Measurements from ENCODE around the gene VEGFB.

VEGFB gene, protein sequence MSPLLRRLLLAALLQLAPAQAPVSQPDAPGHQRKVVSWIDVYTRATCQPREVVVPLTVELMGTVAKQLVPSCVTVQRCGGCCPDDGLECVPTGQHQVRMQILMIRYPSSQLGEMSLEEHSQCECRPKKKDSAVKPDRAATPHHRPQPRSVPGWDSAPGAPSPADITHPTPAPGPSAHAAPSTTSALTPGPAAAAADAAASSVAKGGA

DNA sequence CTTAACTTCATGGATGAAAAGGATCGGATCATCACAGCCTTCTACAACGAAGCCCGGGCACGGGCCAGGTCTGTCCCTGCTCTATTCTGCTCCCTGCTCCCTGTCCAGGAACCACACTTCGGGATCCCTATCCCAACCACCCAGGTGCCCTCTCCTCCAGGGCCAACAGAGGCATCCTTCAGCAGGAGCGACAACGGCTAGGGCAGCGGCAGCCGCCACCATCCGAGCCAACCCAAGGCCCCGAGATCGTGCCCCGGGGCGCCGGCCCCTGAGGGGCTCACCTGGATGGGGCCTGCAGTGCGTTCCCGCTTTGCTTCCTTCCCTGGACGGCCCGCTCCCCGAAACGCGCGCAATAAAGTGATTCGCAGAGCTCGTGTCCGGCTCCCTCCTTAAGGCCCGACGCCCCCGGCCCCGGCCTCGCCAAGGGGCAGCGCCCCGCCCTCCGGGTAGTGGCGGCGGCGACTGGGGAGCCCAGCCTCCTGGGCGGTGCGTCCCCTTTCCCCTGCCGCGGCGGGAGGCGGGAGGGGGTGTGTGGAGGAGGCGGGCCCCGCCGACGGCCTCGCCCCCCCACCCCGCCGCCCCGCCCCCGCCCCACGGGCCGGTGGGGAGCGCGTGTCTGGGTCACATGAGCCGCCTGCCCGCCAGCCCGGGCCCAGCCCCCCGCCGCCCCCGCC lies at the start of gene VEGFB:
Gene VEGFB (plus strand): TSS at position 672 of the 674 bp plus-strand sequence. CDS start 250 bp downstream, outside the sequence.
- DNase-seq = peak; percentile 81

DNA sequence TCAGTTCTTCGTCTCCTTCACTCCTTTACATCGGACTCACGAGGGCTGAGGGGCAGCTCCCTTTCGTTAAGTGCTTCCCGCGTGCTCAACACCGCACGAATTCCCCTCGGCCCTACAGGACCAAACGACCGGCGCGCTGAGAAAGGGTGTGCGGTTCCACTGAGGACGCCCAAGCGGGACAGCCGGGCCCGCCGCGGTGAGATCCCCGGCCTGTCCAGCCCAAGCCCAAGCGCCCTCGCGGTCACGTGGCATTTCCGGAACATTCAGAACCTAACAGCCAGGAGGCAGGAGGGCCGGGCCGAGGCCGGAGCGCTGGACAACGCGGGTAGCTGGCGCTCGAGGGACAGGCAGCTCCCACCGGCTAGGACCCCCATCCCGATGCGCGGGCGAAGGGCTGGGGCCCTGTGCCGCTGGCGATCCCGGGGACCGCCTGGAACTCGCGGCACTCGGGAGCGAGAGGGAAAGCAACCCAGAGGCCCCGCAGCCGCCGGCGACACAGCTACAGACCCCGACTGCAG lies 49.1 kb upstream of the VEGFB start:
- DNase-seq = no peak

DNA sequence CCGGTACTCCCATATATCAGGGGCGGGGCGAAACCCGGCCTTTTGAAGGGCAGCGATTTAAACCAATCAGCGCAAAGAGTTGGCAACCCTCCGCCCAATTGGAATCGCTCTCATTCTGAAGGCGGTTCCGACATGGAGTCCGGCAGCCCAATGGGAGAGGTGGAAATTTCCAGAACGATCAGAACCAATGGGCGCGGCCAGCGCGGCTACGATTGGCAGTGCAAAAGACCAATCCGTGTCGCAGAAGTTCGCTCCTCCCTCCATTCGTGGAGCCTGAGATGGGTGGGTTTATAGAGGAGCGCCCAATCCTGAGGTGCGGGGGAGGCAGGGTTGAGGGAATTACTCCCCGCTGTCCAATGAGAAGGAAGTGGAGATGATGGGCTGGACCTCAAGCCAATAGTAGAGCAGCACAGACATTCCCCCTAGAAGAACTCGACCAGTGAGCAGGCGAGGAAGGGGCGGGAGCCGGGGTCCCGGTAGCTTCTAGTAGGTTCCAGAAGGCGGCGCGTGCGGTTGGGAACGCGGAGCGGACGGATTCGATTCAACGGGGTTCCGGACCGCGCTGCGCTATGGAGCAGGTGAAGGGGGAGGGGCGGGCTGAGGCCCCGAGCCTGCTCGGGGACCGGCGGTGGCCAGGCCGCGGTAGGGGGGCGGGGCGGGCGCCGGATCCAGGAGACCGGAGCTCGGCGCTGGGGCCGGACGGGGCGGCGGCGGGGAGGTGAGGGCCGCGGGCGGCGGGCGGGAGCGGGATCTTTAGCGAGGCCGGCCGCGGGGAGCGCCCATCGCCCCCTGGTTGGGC lies 48.5 kb upstream of the VEGFB start, which contains the start of gene STIP1:
Gene STIP1 (plus strand): TSS at position 479 of the 799 bp plus-strand sequence. CDS start 91 bp downstream, at position 570.
- DNase-seq = peak; percentile 100

DNA sequence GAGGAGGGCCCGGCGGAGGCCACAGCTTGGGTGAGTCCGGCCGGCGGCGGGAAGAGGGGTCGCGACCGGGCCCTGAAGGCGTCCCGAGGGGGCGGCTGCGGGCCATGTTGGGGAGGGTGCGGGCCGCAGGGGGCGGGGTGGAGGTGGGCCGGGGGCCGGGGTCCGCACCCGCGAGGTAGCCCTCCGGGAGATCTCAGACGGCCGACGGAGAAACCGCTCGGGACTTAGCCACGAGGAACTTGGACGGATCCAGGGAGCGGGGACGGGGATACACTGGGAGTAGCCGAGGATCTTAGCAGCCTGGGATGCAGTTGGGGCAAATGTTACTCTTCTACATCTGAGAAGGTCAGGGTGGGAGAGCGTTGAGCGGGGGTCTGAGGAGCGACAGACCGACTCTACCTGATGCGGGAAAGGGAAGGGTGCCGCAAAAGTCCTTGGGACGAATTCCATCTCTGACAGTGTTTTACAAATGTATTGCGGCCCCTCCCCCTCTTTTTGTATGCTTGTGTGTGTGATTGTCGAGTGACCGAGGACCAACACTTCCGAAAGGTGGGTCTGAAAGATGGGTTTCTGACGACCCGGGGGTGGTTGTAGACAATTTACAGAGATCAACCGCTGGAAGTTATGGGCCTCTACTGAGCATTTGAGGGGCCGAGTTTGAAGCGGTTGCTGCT lies 47.8 kb upstream of the VEGFB start:
- peak in 1 of 2 donors; percentile 44 for DNase-seq

DNA sequence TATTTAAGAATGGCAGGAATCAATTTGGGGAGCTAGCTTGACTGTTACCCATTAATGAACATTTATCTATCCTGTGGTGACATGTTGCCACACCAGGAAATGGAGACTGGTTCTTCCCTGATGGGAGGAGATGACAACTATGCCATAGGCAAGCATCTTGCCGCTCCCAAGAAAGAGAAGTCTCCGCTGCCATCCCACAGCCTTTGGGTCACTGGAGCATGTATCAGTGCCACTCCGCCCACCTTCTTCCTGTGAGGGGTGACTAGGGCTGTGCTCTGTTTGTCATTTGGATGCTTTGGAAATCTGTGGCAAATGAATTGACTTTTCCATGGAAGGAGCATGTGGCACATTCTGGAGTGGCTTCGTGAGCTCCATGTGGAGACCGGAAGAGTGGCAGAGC lies 42.0 kb upstream of the VEGFB start:
- no peak for DNase-seq

DNA sequence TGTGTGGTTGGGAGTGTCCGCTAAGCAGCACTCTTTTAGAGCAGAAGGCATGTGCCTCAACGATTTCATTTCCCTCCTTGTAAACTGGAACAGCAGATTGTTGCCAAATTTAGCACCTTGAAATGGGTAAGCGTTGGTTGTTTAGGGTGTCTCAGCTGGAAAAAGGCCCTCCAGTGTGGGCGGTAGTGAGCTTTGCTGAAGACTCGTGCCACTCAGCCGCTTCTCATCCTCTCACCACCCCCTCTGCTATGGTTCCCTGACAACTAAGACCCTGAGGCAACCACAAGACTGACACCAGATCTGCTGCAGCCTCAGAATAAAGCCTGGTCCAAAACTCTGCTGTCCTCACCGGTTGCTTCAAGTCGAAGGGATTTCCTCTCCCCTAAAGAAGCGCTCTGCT lies 37.8 kb upstream of the VEGFB start:
- DNase-seq = no peak

DNA sequence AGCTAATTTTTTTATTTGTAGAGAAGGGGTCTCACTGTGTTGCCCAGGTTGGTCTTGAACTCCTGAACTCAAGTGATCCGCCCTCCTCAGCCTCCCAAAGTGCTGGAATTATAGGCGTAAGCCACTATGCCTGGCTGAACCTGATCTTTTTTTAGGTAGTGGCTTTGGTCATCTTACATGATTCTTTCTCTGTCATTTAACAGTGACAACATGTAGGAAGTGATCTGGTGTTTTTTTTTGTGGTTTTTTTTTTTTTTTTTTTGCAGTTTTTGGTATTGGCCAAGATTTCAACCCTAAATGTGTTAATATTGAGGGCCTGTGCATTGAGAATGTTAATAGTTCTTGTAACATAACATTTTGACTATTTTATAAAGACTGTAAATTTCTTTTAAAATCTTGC lies 35.9 kb upstream of the VEGFB start:
- no peak for DNase-seq

DNA sequence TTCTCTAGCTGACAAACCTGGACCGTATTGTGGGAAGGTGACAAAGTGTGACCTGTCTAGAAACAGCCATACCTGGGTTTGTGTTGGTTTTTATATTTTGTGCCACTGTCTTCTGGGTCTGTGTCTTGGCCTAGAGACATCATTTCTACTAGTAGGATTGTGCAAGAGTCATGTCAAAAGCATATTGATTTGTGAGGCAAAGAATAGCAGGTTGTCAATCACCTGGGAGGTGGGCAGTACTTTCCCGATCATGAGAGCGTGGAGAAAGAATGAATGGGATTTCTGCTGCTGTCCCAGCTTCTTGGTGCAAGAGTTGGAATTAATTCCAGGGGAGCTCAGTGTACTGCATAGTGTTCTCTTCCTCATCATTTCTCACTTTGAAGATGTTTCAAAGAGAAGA lies 32.8 kb upstream of the VEGFB start:
- DNase-seq = no peak

DNA sequence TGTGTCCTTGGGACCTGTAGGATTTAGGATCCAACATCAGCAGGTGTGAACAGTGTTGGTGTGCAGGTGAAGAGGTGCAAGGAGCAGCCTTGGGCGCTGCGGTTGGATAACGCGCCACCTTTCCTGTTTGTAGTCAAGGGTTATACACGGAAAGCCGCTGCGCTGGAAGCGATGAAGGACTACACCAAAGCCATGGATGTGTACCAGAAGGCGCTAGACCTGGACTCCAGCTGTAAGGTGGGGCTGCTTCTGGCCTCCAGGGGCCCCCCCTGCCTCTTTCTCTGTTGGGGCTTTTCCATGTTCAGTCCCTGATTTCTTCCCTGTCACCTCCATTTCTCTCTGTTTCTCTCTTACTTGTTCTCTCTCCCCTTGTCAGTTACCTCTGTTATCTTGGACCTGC lies 31.4 kb upstream of the VEGFB start:
- DNase-seq = no peak

DNA sequence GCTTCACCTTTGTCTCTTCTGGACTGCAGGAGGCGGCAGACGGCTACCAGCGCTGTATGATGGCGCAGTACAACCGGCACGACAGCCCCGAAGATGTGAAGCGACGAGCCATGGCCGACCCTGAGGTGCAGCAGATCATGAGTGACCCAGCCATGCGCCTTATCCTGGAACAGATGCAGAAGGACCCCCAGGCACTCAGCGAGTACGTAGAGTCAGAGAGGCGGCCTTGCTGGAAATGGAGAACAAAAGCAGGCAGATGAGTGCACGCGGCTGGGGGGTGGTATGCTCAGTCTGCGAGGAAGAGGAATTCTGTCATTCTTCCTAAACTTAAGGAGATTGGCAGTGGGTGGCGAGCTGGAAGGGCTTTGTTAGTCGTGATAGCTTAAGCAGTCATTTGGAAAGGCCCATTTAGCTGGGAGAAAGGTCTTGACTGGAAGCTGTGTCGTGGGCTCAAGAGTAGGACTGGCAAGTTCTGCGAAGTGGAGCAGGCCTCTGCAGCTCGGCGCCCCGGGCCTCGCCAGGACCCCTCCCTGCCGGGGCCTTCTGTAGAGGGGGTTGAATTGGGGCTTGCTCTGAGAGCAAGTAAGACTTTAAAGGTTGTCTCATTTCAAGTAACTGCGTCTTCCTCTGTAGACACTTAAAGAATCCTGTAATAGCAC lies 30.8 kb upstream of the VEGFB start:
- DNase-seq = no peak

DNA sequence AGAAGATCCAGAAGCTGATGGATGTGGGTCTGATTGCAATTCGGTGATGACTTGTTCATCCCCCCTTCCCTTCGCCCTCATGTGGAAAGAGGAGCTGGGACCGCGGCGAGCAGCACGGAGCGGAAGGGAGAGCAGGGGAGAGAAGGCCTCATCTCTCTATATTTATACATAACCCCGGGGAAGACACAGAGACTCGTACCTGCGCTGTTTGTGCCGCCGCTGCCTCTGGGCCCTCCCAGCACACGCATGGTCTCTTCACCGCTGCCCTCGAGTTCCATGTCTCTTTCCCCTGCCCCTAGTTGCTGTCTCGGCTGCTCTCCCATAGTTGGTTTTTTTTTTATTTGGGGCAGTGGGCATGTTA lies 30.3 kb upstream of the VEGFB start:
- DNase-seq = no peak

DNA sequence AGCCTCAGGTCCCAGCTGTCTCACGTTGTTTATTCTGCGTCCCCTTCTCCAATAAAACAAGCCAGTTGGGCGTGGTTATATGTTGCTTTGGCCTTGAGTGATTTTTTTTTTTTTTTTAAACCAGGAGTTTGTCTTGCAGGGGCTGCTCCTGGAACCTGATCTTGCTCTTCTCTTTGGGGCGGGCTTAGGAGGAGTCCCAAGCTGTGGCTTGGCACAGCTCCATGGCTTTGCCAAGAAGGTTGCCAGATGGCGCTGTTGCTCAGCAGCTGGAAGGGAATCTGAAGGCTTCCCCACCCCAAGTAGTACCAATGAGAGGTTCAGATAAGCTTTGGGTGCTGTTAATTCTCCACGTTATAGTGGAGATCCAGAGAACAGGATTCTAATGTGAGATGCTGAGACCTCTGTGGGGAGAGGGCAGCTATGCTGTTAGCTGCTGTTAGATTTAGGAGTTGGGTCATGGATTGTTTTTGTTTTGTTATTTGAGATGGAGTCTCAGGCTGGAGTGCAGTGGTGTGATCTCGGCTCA lies 29.9 kb upstream of the VEGFB start:
- DNase-seq = peak; percentile 87 to 89

DNA sequence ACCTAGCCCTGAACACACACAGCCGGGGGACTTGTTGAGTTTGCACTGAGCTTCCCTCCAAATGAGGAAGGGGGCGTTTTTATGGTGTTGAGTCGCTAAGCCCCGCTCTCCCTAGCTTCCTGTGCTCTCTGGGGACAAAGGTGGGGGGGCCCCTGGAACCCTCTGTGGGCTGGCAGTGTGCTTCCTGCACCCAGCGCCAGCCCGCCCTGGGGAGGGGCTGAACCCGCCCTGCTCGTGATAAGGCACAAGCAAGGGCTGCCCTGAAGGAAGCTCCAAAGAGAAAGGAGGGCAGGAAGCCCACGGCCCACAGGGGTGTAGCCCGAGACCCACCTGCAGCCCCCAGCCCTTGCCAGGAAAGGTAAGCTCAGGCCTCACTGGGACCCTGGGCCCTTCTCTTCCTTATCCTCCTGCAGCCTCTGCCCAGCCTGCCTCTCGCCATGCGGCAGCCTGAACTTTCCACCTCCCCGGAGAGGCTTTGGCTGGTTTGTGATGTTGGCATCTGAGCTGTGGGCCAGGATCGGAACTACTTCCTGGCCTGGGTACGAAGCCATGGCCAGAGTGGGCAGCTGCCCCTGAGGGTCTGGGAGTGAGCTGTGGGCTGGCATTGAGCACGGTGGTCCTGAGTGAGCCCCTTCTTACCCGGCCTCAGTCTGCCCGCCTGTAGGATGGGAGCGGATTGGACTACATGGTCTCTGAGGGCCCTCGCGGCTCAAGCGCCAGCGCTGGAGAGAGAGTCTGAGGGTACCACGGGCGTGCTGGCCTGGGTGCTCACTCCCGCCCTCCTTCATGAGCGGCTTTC lies 27.7 kb upstream of the VEGFB start, which contains the start of gene FERMT3:
Gene FERMT3 (plus strand): TSS at position 265 of the 799 bp plus-strand sequence. CDS start 644 bp downstream, outside the sequence.
- peak; percentile 76 for DNase-seq

DNA sequence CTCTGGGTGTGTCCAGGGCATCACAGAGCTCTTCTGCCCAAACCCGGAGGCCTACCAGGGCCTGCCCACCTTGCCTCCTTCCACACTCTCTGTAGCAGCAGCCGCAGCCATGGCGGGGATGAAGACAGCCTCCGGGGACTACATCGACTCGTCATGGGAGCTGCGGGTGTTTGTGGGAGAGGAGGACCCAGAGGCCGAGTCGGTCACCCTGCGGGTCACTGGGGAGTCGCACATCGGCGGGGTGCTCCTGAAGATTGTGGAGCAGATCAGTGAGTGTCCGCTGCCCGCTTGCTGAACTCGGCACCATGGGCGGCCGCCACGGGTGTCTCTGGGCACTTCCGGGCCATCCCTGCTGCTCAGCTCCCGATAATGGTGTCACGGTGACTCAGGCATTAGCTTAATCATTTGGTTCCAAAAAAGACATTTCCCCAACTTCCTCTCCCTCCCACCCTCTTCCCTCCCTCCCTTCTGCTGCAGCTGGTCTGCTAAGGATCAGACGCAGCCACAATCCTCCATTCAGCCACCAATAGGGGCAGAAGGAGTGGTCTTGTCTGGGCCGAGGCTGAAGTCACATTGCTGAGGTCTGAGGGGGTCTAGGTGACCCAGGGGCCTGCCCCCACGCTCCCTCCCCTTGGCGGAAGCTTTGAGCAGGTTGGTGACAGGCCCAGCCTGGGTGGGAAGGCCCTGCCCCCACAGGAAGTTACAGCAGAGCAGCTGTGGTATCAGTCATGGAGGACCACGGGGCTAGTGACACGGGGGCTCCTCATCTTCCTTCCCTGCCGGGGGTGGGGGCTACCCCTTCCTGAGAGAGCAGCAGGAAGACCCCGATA lies 26.9 kb upstream of the VEGFB start:
- DNase-seq = peak; percentile 77 to 82

DNA sequence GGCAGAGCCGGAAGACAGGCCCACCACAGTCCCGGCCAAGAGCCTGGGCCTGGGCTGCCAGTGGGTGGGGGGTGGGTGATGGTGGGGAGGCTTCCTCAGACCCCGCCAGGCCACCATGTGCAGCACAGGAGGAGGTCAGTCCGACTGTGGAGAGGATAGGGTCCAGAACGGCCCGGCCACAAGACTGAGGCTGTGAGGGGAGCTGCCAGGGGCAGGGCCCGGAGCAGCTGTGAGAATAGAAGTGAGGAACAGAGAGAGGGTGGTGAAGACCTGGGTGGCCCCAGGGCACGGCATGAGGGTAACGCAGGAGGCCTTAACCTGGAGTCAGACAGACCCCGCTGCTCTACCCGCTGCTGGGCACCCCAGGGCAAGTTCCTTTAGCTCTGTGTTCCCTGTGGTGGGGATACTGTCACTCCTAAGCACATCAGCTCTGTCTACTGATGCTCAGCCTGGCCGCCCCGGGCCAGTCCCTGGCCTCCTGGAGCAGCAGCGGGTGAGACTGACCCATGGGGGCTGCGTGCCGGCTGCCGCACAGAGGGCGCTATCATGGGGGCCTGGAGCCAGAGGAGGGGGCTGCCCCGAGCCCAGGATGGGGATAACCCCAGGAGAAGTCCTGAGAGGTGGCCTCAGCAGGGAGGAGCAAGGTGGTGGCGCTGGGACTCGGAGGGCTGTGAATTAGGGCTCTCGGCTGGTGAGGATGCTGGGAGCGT lies 26.1 kb upstream of the VEGFB start:
- no peak for DNase-seq

DNA sequence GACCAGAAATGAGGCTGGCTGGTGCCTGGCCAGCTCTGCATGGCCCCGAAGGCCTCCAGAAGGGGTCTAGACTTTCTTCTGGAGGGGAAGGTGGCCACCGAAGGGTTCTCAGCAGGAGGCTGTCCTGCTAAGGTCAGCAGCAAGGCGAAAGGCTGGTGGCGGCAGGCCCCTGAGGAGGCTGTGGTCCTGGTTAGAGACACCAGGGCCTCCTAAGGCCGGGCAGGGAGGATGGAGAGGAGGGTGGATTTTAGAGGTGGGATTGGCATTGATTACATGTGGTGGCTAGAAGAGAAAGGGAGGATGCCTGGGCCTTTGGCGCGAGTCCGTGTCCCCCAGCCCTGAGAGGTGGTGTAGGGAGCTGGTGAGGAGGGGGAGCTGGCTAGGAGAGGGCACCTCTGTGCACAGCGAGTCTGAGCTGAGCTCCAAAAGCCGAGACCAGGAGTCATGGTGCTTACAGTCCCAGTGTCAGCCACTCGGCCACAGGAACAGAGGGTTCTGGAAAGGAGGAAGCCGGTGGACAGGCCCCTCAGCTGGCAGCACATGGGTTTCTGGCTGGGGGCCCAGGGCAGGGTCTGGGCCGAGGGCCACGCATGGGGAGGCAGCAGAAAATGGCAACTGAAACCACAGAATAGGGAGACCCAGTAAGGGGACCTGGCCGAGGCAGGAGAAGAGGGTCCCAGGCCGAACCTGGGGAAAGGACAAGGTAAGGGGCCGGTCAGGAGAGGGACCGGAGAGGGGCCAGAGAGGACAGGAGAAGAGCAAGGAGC lies 25.4 kb upstream of the VEGFB start:
- no peak for DNase-seq

DNA sequence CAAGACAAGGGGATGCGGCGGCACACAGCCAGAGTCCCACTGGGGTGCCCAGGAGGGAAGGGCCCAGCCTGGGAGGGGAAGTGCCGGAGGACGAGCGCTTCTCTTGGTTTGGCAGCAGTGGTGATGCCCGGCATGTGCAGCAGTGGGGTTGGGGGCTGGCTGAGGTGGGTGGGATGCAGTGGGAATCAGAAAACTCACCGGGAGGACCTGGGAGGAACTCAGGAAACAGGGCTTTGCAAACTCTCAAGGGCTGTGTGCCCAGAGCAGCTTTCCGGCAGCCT lies 24.9 kb upstream of the VEGFB start:
- DNase-seq = no peak

DNA sequence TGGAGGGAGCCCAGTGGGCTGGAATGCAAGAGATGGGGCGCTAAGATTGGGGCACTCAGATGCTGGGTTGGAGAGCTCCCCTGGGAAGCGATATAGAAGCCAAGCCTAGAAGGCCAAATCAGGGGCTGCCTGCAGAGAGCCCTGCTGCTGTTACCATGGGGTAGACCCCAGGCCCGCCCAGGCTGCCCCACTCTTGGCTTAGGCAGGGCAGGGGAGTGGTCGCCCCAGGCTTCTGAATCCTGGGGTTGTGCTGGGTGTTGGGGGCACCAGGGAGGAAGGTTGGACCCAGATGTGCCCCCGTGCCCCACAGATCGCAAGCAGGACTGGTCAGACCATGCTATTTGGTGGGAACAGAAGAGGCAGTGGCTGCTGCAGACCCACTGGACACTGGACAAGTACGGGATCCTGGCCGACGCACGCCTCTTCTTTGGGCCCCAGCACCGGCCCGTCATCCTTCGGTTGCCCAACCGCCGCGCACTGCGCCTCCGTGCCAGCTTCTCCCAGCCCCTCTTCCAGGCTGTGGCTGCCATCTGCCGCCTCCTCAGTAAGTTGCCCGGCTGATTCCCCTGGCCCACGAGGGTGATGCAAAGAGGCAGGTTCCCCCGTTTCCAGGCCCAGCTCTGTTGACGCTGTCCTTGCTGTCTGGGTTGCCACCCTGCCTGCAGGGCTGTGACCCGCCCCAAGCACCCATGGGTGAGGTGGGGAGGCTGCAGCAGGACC lies 23.9 kb upstream of the VEGFB start:
- DNase-seq = no peak
